Mucosa of stomach (tissue), 1 donor: ENCODE results near the gene ZNF184.

Source experiments
- H3K27me3 ChIP-seq: one replicate; pipeline ENCODE4 v1.7.0; 2013; ENCODE audit warnings: mild to moderate bottlenecking, low read length; ENCODE audit not compliant: control insufficient read depth, insufficient read depth
- H3K36me3 ChIP-seq: one replicate; pipeline ENCODE4 v1.7.0; 2013; ENCODE audit warnings: low read length; ENCODE audit not compliant: control insufficient read depth, insufficient read depth
- H3K4me1 ChIP-seq: one replicate; pipeline ENCODE4 v1.7.0; 2013; ENCODE audit warnings: mild to moderate bottlenecking, low read length; ENCODE audit not compliant: control insufficient read depth, insufficient read depth
- H3K4me3 ChIP-seq: one replicate; pipeline ENCODE4 v1.7.0; 2013; ENCODE audit warnings: low read length
- H3K9ac ChIP-seq: one replicate; pipeline ENCODE4 v1.7.0; 2013; ENCODE audit warnings: mild to moderate bottlenecking, low read length, moderate library complexity
- H3K9me3 ChIP-seq: one replicate; pipeline ENCODE4 v1.7.0; 2013; ENCODE audit warnings: mild to moderate bottlenecking, low read length, moderate library complexity; ENCODE audit not compliant: control insufficient read depth
- donor health status: Pancreatic carcinoma.

Gene ZNF184

DNA sequence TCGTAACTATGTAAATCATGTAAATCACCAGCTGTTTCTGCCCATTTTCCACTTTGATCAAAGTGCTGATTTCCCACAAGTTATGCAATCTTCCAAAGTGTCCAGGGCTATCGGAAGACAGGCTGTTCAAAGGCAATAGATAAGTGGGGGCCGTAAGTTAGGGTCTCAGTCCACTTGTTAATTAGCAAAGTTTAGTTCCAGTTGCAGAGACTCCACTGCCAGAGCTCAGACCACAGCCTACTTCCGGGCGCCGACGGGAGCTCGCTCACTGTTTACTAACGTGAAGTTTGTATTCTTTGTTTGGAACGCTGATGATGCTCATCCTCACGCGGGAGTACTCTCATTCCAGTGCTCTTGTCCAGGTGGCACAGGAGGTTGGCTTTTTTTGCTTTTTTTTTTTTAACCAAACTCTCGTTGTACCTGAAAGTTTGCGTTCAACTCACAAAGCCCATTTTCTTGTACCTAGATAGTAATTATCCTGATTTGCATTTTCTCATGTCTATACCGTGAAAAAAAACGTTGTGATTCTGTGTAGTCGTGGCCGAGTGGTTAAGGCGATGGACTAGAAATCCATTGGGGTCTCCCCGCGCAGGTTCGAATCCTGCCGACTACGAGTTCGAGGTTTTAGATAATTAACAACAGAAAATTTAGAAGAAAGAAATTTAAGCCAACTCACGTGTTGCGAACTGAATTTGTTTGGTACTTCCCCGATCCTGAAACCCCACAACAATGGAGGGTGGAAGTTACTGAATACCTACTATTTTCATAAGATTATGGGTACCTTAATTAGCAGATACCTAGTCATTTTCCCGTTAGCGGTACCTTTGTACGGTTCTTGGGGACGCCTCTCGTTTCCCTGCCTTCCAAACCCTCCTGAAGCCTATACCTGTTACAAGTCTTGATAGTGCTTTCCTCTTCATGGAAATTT, 29.9 kb upstream of the ZNF184 start:
- H3K4me1 ChIP-seq: peaks cover 6% of the 10 kb centered on the region
- peak overlapping the region; percentile 21 for H3K4me3 ChIP-seq
- no peak overlapping the region for H3K9ac ChIP-seq
- H3K36me3 ChIP-seq: no peaks in the 10 kb centered on the region
- peaks cover 12% of the 10 kb centered on the region for H3K27me3 ChIP-seq
- H3K9me3 ChIP-seq: no peaks in the 10 kb centered on the region

DNA sequence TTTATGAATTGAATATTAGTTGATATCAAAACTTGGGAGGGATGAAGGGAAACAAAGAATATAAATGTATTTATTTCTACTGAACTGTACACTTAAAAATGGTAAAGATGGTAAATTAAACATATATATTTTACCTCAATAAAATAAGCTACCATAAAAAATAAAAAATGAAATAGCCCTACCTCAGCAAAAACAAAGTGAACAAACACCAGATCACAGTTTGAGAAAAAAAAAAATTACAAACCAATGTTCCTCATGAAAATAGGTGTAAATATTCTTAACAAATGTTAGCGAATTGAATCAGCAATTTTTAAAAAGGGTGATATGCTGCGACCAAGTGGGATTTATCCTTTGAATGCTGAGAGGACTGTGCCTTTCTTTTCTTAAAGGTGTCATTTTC, 28.3 kb upstream of the ZNF184 start:
- Histone ChIP-seq H3K4me3 (no peak overlapping the region), H3K9me3 (no peaks in the 10 kb centered on the region), H3K27me3 (peaks cover 12% of the 10 kb centered on the region), H3K36me3 (no peaks in the 10 kb centered on the region), H3K4me1 (peaks cover 6% of the 10 kb centered on the region), H3K9ac (no peak overlapping the region)

DNA sequence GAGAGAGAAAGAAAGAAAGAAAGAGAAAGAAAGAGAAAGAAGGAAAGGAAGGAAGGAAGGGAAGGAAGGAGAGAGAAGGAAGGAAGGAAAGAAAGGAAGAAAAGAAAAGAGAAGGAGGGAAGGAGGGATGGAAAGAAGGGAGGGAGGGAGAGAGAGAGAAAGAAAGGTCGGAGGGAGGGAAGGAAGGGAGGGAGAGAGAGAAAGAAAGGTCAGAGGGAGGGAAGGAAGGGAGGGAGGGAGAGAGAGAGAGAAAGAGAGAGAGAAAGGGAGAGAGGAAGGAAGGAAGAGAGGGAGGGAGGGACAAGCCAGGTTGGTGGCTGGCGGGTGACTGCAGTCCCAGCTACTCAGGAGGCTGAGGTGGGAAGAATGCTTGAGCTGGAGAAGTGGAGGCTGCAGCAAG, 27.3 kb upstream of the ZNF184 start:
- no peak overlapping the region for H3K9ac ChIP-seq
- H3K27me3 ChIP-seq: peaks cover 21% of the 10 kb centered on the region
- H3K36me3 ChIP-seq: no peaks in the 10 kb centered on the region
- no peak overlapping the region for H3K4me3 ChIP-seq
- H3K9me3 ChIP-seq: no peaks in the 10 kb centered on the region
- H3K4me1 ChIP-seq: peaks cover 10% of the 10 kb centered on the region

GRCh38 chr6:27495386-27496135, 22.7 kb upstream of the ZNF184 start:
- Histone ChIP-seq H3K27me3 (peaks cover 26% of the 10 kb centered on the region), H3K4me3 (no peak overlapping the region), H3K9me3 (no peaks in the 10 kb centered on the region), H3K4me1 (peaks cover 6% of the 10 kb centered on the region), H3K36me3 (no peaks in the 10 kb centered on the region), H3K9ac (no peak overlapping the region)

DNA sequence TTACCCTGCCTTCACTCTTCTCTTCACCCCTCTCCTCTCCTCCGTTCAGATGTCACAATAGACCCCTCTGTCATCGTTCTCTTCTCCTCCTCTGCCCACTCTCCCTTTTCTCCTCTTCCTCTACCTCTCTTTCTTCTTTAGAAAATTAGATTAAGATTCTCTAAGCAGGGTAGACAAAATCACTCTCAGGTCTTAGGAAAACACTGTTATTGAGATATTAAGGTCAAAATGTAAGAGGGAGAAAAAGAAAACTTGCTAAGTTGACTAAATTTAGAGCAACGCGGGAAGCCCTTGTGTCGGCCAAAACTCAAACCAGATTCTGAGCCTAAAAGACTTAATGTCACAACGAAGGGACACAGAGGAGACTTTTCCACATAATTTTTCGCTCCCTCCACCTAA, 22.1 kb upstream of the ZNF184 start:
- H3K4me1 ChIP-seq: peaks cover 6% of the 10 kb centered on the region
- H3K9ac ChIP-seq: no peak overlapping the region
- H3K4me3 ChIP-seq: no peak overlapping the region
- peaks cover 20% of the 10 kb centered on the region for H3K27me3 ChIP-seq
- H3K36me3 ChIP-seq: no peaks in the 10 kb centered on the region
- no peaks in the 10 kb centered on the region for H3K9me3 ChIP-seq

- H3K9me3 ChIP-seq: no peaks in the 10 kb centered on the region
- H3K4me1 ChIP-seq: peaks cover 6% of the 10 kb centered on the region
- H3K9ac ChIP-seq: no peak overlapping the region
- peaks cover 18% of the 10 kb centered on the region for H3K27me3 ChIP-seq
- H3K36me3 ChIP-seq: no peaks in the 10 kb centered on the region
- H3K4me3 ChIP-seq: no peak overlapping the region
Measured at GRCh38 chr6:27494103-27494502, 21.2 kb upstream of the ZNF184 start.

DNA sequence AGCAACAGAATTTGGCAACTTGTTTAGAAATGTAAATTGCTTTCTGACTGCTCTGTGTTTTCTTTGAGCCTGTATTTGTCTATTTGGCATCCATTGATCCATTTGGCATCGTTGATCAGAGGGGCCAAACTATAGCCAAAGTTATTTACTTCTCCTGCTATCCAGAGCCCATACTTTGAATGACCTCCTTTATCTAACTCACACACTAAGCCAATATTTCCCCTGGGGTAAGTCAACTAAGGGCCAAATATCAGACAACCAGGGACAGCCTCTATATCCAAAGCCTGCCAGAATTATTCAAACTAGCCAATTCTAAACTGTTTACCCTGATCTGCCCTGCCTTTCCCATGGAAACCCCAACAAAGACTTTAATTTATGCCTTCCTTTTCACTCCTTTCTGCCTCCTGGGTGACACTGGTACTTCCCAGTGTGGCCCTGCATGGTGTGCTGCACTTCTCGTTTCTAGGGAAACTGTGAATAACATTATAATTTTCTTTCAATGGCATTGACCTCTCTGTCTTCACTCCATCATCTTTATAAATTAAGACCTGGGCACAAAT, 19.8 kb upstream of the ZNF184 start:
- H3K36me3 ChIP-seq: no peaks in the 10 kb centered on the region
- no peak overlapping the region for H3K4me3 ChIP-seq
- H3K9me3 ChIP-seq: no peaks in the 10 kb centered on the region
- no peak overlapping the region for H3K9ac ChIP-seq
- peaks cover 15% of the 10 kb centered on the region for H3K27me3 ChIP-seq
- H3K4me1 ChIP-seq: peaks cover 6% of the 10 kb centered on the region

DNA sequence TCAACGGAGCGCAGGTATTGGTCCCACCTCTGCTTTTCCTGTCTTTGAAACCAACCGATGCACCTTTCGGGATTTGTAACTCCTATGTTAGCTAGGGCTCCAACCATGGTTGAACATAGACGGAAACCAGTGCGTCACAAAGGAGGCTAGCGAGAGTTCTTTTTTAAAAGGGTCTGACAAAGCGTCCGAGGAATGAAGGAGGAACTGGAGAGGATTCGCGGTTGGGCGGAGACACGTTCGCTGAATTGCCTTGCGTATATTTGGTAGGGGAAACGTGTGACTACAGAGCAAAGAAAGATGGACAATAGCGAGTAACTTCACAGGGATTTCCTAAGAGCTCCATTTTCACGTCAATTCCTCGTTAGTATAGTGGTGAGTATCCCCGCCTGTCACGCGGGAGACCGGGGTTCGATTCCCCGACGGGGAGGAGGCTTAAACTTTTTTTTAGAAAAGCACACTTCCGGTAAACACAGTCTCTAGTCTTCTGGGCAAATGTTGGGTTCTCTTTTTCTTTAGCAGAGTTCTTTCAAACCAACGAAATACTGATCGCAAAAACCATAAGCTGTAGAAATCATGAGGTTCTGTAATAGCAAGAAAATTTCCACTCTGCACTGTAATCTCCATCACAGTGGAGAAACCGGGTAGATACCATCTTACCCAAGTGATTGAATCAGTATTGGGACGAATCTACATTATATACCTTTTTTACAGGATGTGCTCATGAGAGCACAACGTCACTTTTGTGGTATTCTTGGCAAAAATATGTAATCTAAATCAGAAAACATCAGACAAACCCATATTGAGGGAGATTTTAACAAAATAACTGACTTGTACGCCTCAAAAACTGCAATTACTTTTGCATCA, 6.6 kb upstream of the ZNF184 start:
- Histone ChIP-seq H3K4me3 (peak overlapping the region; percentile 89), H3K27me3 (peaks cover 3% of the 10 kb centered on the region), H3K9ac (peak overlapping the region; percentile 93), H3K36me3 (no peaks in the 10 kb centered on the region), H3K9me3 (no peaks in the 10 kb centered on the region), H3K4me1 (peaks cover 12% of the 10 kb centered on the region)

DNA sequence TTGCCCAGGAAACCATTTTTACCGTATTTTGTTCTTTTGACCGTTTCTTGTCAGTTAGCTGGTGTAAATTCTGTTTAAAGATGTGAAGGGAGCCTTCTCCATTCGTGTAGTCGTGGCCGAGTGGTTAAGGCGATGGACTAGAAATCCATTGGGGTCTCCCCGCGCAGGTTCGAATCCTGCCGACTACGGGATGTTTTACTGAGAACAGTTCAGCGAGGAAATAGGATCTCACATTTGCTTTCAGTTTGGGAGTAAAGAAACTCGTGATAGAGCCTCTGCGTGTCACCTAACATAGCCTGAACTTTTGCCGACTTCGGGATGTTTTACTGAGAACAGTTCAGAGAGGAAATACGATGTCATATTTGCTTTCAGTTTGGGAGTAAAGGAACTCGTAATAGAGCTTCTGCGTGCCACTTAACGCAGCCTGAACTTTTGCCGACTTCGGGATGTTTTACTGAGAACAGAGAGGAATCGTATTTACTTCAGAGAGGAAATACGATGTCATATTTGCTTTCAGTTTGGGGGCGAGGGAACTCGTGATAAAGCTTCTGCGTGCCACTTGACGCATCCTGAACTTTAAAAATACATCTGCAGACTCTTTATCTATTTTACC, 5.9 kb upstream of the ZNF184 start:
- Histone ChIP-seq H3K36me3 (no peaks in the 10 kb centered on the region), H3K27me3 (peaks cover 3% of the 10 kb centered on the region), H3K9ac (peak overlapping the region; percentile 93), H3K4me1 (peaks cover 12% of the 10 kb centered on the region), H3K9me3 (no peaks in the 10 kb centered on the region), H3K4me3 (peak overlapping the region; percentile 89)

- H3K4me3 ChIP-seq: peak overlapping the region; percentile 89
Measured at GRCh38 chr6:27478141-27478705, 5.3 kb upstream of the ZNF184 start.

More at GRCh38 chr6:27478141-27478705, 5.3 kb upstream of the ZNF184 start:
- H3K4me1 ChIP-seq: peaks cover 12% of the 10 kb centered on the region
- peaks cover 3% of the 10 kb centered on the region for H3K27me3 ChIP-seq
- peak overlapping the region; percentile 93 for H3K9ac ChIP-seq
- no peaks in the 10 kb centered on the region for H3K9me3 ChIP-seq
- no peaks in the 10 kb centered on the region for H3K36me3 ChIP-seq
